Neural progenitor cell (in vitro differentiated cells): ENCODE data around the gene PRSS38. TPM values are rescaled to one million over a fixed set of nuclear protein-coding genes. Genes with fewer than 3 reads are reported as not detected.
A peak's percentile ranks its signal among the peaks of the same experiment; 100 is the strongest.
"Not testable (repeated sequence)": the region's sequence is repeated elsewhere in the genome, so short reads cannot be mapped to it uniquely, and the experiment has no call there.

Experiments
- DNase-seq: peaks from one replicate; pipeline ENCODE4 v3.0.0-alpha.2; 2016; ENCODE audit warnings: low spot score
- H2AFZ ChIP-seq: fragments of 200-600 bp; sonication (generic); replicated peaks from 2 replicates; pipeline ENCODE4 v1.6.1; 2016; ENCODE audit warnings: antibody characterized with exemption
- H3F3A ChIP-seq: fragments of 200-600 bp; sonication (generic); 2 replicates; pipeline ENCODE4 v1.6.1; 2016; ENCODE audit warnings: antibody characterized with exemption, low read depth
- H3K27ac ChIP-seq: fragments of 200-600 bp; sonication (generic); 2 replicates; pipeline ENCODE4 v1.5.1; 2016; ENCODE audit warnings: mild to moderate bottlenecking
- H3K27me3 ChIP-seq: fragments of 200-600 bp; sonication (generic); 2 replicates; pipeline ENCODE4 v1.6.1; 2016; ENCODE audit warnings: mild to moderate bottlenecking, moderate library complexity
- H3K36me3 ChIP-seq: fragments of 200-600 bp; sonication (generic); 2 replicates; pipeline ENCODE4 v1.5.1; 2016
- H3K4me1 ChIP-seq: fragments of 200-600 bp; sonication (generic); 2 replicates; pipeline ENCODE4 v1.6.1; 2016; ENCODE audit warnings: mixed run types
- H3K4me2 ChIP-seq: fragments of 200-600 bp; sonication (generic); 2 replicates; pipeline ENCODE4 v1.6.1; 2016
- H3K4me3 ChIP-seq: fragments of 200-600 bp; sonication (generic); 2 replicates; pipeline ENCODE4 v1.5.1; 2016
- H3K79me2 ChIP-seq: fragments of 200-600 bp; sonication (generic); 2 replicates; pipeline ENCODE4 v1.6.1; 2016; ENCODE audit warnings: low read depth
- H3K9ac ChIP-seq: fragments of 200-600 bp; sonication (generic); 2 replicates; pipeline ENCODE4 v1.6.1; 2016
- H3K9me3 ChIP-seq: fragments of 200-600 bp; sonication (generic); 2 replicates; pipeline ENCODE4 v1.5.1; 2016; ENCODE audit warnings: low read depth
- H4K20me1 ChIP-seq: fragments of 200-600 bp; sonication (generic); 2 replicates; pipeline ENCODE4 v1.6.1; 2016; ENCODE audit warnings: low read depth
- H3K27ac Mint-ChIP-seq: 3 replicates; pipeline ENCODE4 v1.8.0; 2021; ENCODE audit warnings: mixed read lengths
- H3K27me3 Mint-ChIP-seq: 2 replicates; pipeline ENCODE4 v1.8.0; 2022; ENCODE audit warnings: low read depth, mild to moderate bottlenecking, inconsistent platforms, moderate library complexity, mixed read lengths; ENCODE audit not compliant: insufficient read depth
- H3K36me3 Mint-ChIP-seq: 3 replicates; pipeline ENCODE4 v1.8.0; 2021; ENCODE audit warnings: mixed read lengths
- H3K4me1 Mint-ChIP-seq: 3 replicates; pipeline ENCODE4 v1.8.0; 2021; ENCODE audit warnings: mixed read lengths
- H3K4me3 Mint-ChIP-seq: 3 replicates; pipeline ENCODE4 v1.8.0; 2021; ENCODE audit warnings: mild to moderate bottlenecking, moderate library complexity, mixed read lengths
- H3K9me3 Mint-ChIP-seq: 3 replicates; pipeline ENCODE4 v1.8.0; 2020; ENCODE audit warnings: mixed read lengths
- CTCF ChIP-seq: fragments of 200-600 bp; sonication (generic); IDR thresholded peaks from 2 replicates; pipeline ENCODE4 v1.5.1; 2017; ENCODE audit warnings: antibody characterized with exemption, mild to moderate bottlenecking
- EZH2 ChIP-seq: fragments of 200-600 bp; sonication (generic); IDR thresholded peaks from 2 replicates; pipeline ENCODE4 v1.6.1; 2017; ENCODE audit warnings: antibody characterized with exemption, mild to moderate bottlenecking, moderate library complexity
- EZH2phosphoT487 ChIP-seq: fragments of 200-600 bp; sonication (generic); IDR thresholded peaks from 2 replicates; pipeline ENCODE4 v1.6.1; 2017; ENCODE audit warnings: antibody characterized with exemption
- total RNA-seq: library from RNA; depleted of rRNA; stranded (reverse); fragments of >200 nt; gene quantifications from 2 replicates; pipeline ENCODE4 v1.2.3, GENCODE V29; 2015; ENCODE audit warnings: low replicate concordance

The PRSS38 gene
- total RNA-seq, 1 donor from 2014 or later, result not detected

- H3K9ac ChIP-seq, result no peak overlapping the region
- H2AFZ ChIP-seq, result no peak overlapping the region
- DNase-seq, result no peak
- H3K27ac Mint-ChIP-seq, result no peak overlapping the region
- TF ChIP-seq CTCF (no peak), EZH2 (no peak), EZH2phosphoT487 (no peak)
- H3K27me3 Mint-ChIP-seq, result peaks cover 8% of the 10 kb centered on the region
- no peaks in the 10 kb centered on the region for H4K20me1 ChIP-seq
- H3F3A ChIP-seq, result no peaks in the 10 kb centered on the region
- H3K79me2 ChIP-seq, result no peaks in the 10 kb centered on the region
- peaks cover 16% of the 10 kb centered on the region for H3K9me3 Mint-ChIP-seq
- H3K4me3 ChIP-seq, result no peak overlapping the region
- H3K36me3 ChIP-seq, result no peaks in the 10 kb centered on the region
- no peaks in the 10 kb centered on the region for H3K4me1 ChIP-seq
- H3K9me3 ChIP-seq, result no peaks in the 10 kb centered on the region
- peaks cover 4% of the 10 kb centered on the region for H3K4me1 Mint-ChIP-seq
- H3K36me3 Mint-ChIP-seq, result no peaks in the 10 kb centered on the region
- H3K4me2 ChIP-seq, result no peak overlapping the region
- no peaks in the 10 kb centered on the region for H3K27me3 ChIP-seq
- peak overlapping the region; percentile 30 for H3K4me3 Mint-ChIP-seq
- no peak overlapping the region for H3K27ac ChIP-seq
Measured at GRCh38 chr1:227870366-227870765, 54.9 kb downstream of the PRSS38 start.

- not testable (repeated sequence) for H4K20me1 ChIP-seq, H2AFZ ChIP-seq, H3K27ac ChIP-seq, H3K9ac ChIP-seq, H3K36me3 ChIP-seq, H3K4me1 Mint-ChIP-seq, H3K36me3 Mint-ChIP-seq, H3K4me2 ChIP-seq, H3K27ac Mint-ChIP-seq, H3K27me3 Mint-ChIP-seq, H3K9me3 ChIP-seq, H3K4me1 ChIP-seq, H3K27me3 ChIP-seq, H3F3A ChIP-seq, H3K4me3 Mint-ChIP-seq, H3K4me3 ChIP-seq, H3K79me2 ChIP-seq, DNase-seq
- H3K9me3 Mint-ChIP-seq, result peaks cover 18% of the 10 kb centered on the region
Measured at GRCh38 chr1:227871892-227872291, 56.4 kb downstream of the PRSS38 start.

- not testable (repeated sequence) for H3K36me3 Mint-ChIP-seq, H3F3A ChIP-seq, H3K79me2 ChIP-seq, DNase-seq, H3K4me2 ChIP-seq, H3K4me3 Mint-ChIP-seq, H2AFZ ChIP-seq, H3K9me3 ChIP-seq, H3K36me3 ChIP-seq, H4K20me1 ChIP-seq, H3K4me3 ChIP-seq, H3K4me1 Mint-ChIP-seq, H3K27me3 Mint-ChIP-seq, H3K27ac ChIP-seq, H3K4me1 ChIP-seq, H3K9ac ChIP-seq, H3K27ac Mint-ChIP-seq
- H3K9me3 Mint-ChIP-seq, result peaks cover 12% of the 10 kb centered on the region
- H3K27me3 ChIP-seq, result peaks cover 12% of the 10 kb centered on the region
Measured at GRCh38 chr1:227877810-227878209, 62.3 kb downstream of the PRSS38 start.

GRCh38 chr1:227880342-227880924 is 65.0 kb downstream of the PRSS38 start:
- H3K27ac ChIP-seq, result no peak overlapping the region
- no peaks in the 10 kb centered on the region for H3F3A ChIP-seq
- peaks cover 2% of the 10 kb centered on the region for H3K4me1 ChIP-seq
- no peaks in the 10 kb centered on the region for H4K20me1 ChIP-seq
- no peaks in the 10 kb centered on the region for H3K9me3 ChIP-seq
- Mint-ChIP-seq H3K27ac (no peak overlapping the region), H3K4me3 (no peak overlapping the region), H3K27me3 (peaks cover 5% of the 10 kb centered on the region), H3K4me1 (peaks cover under 1% of the 10 kb centered on the region), H3K36me3 (no peaks in the 10 kb centered on the region), H3K9me3 (peaks cover 5% of the 10 kb centered on the region)
- H3K9ac ChIP-seq, result no peak overlapping the region
- no peaks in the 10 kb centered on the region for H3K36me3 ChIP-seq
- H3K4me3 ChIP-seq, result no peak overlapping the region
- no peak overlapping the region for H3K4me2 ChIP-seq
- H3K79me2 ChIP-seq, result no peaks in the 10 kb centered on the region
- TF ChIP-seq EZH2 (no peak), CTCF (no peak), EZH2phosphoT487 (no peak)
- DNase-seq, result no peak
- H3K27me3 ChIP-seq, result peaks cover 12% of the 10 kb centered on the region
- H2AFZ ChIP-seq, result no peak overlapping the region
